Mucosa of rectum (tissue), 2 donors: ENCODE measurements around the gene PPP1R8.
A peak's percentile ranks its signal among the peaks of the same experiment; 100 is the strongest.

Source experiments
- H3K27ac ChIP-seq, 2 donors: one replicate each; pipeline ENCODE4 v1.7.0; 2013; ENCODE audit warnings: inconsistent platforms in 2 of 2, low read depth in 2 of 2, low read length in 2 of 2
- H3K27me3 ChIP-seq, 2 donors: one replicate each; pipeline ENCODE4 v1.7.0; 2013; ENCODE audit warnings: low read length in 2 of 2; ENCODE audit not compliant: control insufficient read depth in 2 of 2, insufficient read depth in 2 of 2
- H3K36me3 ChIP-seq, 2 donors: one replicate each; pipeline ENCODE4 v1.7.0; 2013; ENCODE audit warnings: low read length in 2 of 2; ENCODE audit not compliant: control insufficient read depth in 2 of 2, insufficient read depth in 2 of 2
- H3K4me1 ChIP-seq, 2 donors: one replicate each; pipeline ENCODE4 v1.7.0; 2013; ENCODE audit warnings: low read length in 2 of 2, mild to moderate bottlenecking in 1 of 2; ENCODE audit not compliant: control insufficient read depth in 2 of 2, insufficient read depth in 2 of 2
- H3K4me3 ChIP-seq, 2 donors: one replicate each; pipeline ENCODE4 v1.7.0; 2013; ENCODE audit warnings: low read length in 2 of 2
- H3K9ac ChIP-seq, 2 donors: one replicate each; pipeline ENCODE4 v1.7.0; 2013; ENCODE audit warnings: low read length in 2 of 2, low read depth in 1 of 2, mild to moderate bottlenecking in 1 of 2
- H3K9me3 ChIP-seq, 2 donors: one replicate each; pipeline ENCODE4 v1.7.0; 2013; ENCODE audit warnings: low read length in 2 of 2; ENCODE audit not compliant: control insufficient read depth in 2 of 2
- donor health status: healthy.
- donor health status: Normal muscosa, but diverticular disease.

The PPP1R8 gene

DNA sequence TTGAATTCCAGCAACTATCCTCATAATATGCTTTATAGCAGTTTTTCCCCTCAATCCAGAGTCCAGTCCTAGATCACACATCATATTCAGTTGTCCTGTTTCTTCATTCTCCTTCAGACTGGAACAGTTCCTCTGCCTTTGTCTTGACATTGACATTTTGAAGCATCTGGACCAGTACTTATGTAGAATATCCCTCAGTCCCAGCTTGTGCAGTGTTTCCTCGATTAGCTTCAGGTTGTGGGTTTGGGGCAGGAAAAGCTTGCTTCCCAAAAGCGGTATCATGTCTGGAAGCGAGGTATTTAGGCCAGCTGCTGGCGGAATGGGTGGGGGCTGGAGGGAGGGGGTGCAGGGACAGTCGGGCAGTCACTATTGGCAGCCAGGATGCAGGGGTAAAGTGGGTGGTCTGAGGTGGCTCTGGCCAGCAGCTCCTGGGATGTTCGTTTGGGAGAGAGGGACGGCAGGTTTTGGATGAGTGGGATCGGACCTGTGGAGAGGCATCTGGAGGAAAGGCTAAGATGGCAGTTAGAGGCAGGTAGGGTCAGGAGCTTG, 48.3 kb downstream of the PPP1R8 start:
- Histone ChIP-seq H3K36me3 (peaks cover 9 to 15% of the 10 kb centered on the region in 2 donors), H3K4me1 (peaks cover 5 to 6% of the 10 kb centered on the region in 2 donors), H3K9ac (no peak overlapping the region), H3K4me3 (no peak overlapping the region), H3K27ac (no peak overlapping the region), H3K9me3 (no peaks in the 10 kb centered on the region), H3K27me3 (no peaks in the 10 kb centered on the region)

DNA sequence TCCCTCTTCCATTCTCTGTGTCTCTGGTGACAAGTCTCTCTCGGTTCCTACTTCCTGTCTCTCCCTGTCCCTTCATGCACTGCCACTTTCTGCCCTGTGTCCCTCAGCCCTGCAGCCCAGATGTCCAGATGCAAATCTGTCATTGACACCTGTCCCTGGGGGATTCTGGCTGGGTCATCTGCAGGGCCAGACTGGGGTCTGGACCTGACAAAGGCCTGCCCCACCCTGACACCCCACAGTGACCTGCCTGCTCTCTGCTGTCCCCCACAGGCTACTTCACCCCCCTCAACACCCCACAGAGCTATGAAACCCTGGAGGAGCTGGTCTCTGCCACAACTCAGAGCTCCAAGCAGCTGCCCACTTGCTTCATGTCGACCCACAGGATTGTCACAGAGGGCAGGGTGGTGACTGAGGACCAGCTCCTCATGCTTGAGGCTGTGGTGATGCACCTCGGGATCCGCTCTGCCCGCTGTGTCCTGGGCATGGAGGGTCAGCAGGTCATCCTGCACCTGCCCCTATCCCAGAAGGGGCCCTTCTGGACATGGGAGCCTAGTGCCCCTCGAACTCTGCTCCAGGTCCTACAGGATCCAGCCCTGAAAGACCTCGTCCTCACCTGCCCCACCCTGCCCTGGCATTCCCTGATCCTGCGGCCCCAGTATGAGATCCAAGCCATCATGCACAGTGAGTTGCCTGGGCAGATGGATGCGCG, 48.9 kb downstream of the PPP1R8 start:
- H3K9ac ChIP-seq: no peak overlapping the region

DNA sequence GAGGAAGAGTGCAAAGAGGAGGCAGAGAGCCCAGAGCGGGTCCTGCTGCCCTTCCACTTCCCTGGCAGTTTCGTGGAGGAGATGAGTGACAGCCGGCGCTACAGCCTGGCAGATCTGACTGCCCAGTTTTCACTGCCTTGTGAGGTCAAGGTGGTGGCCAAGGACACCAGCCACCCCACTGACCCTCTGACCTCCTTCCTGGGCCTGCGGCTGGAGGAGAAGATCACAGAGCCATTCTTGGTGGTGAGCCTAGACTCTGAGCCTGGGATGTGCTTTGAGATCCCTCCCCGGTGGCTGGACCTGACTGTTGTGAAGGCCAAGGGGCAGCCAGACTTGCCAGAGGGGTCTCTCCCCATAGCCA, 51.9 kb downstream of the PPP1R8 start:
- no peak overlapping the region for H3K27ac ChIP-seq
- H3K4me1 ChIP-seq: peaks cover 7 to 8% of the 10 kb centered on the region in 2 donors
- H3K9ac ChIP-seq: no peak overlapping the region
- H3K9me3 ChIP-seq: no peaks in the 10 kb centered on the region
- no peak overlapping the region for H3K4me3 ChIP-seq
- peaks cover 15 to 16% of the 10 kb centered on the region in 2 donors for H3K36me3 ChIP-seq
- no peaks in the 10 kb centered on the region for H3K27me3 ChIP-seq

More for the DNA sequence above, 48.9 kb downstream of the PPP1R8 start:
- Histone ChIP-seq H3K4me1 (peaks cover 5 to 9% of the 10 kb centered on the region in 2 donors), H3K36me3 (peaks cover 9 to 15% of the 10 kb centered on the region in 2 donors), H3K27ac (no peak overlapping the region), H3K4me3 (no peak overlapping the region), H3K9me3 (no peaks in the 10 kb centered on the region), H3K27me3 (no peaks in the 10 kb centered on the region)

DNA sequence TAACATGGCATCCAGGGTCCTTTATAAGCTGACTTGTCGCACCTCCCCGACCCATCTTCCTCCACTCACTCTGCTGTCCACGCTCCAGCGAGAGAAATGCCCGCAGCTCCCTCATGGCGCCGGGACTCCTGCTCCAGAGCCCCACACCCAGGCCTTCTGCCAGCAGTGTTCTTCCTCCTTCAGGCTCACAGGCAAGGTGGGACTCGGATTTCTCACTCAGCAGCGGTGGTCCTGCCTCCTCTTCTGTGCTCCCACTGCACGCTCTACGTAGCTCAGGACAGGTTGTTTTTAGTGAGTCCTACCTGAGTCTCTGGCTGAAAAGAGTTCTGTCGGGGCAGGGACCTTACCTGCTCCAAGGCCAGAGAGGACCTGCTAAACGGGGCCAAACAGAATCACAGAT, 53.0 kb downstream of the PPP1R8 start:
- Histone ChIP-seq H3K4me1 (peaks cover 8 to 9% of the 10 kb centered on the region in 2 donors), H3K27me3 (no peaks in the 10 kb centered on the region), H3K9ac (peak overlapping the region in 1 of 2 donors; percentile 6), H3K27ac (peak overlapping the region in 1 of 2 donors; percentile 75), H3K36me3 (peaks cover 16% of the 10 kb centered on the region in 2 donors), H3K9me3 (no peaks in the 10 kb centered on the region), H3K4me3 (no peak overlapping the region)

DNA sequence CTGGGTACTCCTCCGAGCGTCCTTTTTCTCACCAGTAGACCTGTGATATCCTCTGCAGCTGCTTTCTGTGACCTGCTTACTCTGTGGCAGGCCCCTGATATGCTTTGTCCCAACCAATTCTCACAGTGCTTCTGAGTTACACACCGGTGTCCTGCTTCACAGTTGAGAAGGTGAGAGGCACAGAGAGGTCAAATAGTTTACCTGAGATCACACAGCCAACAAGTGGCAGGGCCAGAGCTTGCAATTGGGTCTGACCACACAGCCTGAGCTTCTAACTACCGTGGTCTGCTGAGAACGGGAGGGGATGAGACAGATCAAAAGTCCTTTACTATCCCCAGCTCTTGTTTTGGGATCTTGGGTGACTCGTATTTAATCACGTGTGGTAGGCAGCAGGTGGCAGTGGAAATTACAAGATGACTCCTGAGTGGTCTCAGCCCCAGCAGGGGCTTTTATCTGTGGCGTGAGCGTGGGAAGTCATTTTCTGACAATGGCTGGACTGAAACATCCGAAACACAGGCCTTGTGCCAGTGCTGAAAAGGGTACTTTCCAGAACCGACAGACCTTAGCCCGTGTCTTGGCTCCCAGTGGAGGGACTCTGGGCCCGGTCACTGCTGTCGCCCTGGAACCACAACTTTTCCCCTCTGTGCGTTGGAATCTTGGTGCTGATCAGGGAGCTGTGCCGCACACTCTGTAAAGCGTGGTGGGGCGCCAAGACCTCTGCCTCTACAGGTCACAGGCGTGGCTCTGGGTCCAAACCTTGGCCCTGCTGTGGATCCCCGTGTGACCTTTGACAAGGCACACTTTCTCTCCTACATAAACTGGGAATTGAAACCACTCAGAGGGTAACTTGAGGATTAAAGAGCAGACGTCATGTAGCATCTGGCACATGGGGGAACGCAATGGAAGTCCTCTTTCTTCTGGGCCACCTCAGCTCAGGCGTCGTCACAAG, 53.7 kb downstream of the PPP1R8 start:
- peak overlapping the region; percentile 64 to 75 for H3K27ac ChIP-seq
- H3K27me3 ChIP-seq: no peaks in the 10 kb centered on the region
- H3K36me3 ChIP-seq: peaks cover 16% of the 10 kb centered on the region in 2 donors
- no peak overlapping the region for H3K4me3 ChIP-seq
- H3K4me1 ChIP-seq: peaks cover 8 to 9% of the 10 kb centered on the region in 2 donors
- no peaks in the 10 kb centered on the region for H3K9me3 ChIP-seq
- no peak overlapping the region for H3K9ac ChIP-seq

DNA sequence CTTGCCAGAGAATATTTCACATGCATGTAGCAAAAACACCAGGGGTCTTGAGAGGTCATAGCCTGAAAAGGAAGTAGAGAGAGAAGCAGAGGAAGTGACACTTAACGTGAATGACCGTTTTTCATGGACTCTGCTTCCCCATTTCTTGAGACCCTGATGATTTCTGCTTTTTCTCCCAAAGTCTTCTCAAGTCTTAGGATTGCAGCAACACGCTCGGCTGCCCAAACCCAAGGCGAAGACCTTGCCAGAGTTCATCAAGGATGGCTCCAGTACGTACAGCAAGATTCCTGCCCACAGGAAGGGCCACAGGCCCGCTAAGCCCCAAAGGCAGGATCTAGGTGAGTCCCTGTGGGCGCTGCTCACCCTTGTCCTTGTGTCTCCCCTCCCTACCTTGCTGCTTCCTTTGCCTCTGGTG, 54.5 kb downstream of the PPP1R8 start:
- no peak overlapping the region for H3K4me3 ChIP-seq
- H3K36me3 ChIP-seq: peaks cover 16 to 19% of the 10 kb centered on the region in 2 donors
- peak overlapping the region; percentile 69 to 75 for H3K27ac ChIP-seq

DNA sequence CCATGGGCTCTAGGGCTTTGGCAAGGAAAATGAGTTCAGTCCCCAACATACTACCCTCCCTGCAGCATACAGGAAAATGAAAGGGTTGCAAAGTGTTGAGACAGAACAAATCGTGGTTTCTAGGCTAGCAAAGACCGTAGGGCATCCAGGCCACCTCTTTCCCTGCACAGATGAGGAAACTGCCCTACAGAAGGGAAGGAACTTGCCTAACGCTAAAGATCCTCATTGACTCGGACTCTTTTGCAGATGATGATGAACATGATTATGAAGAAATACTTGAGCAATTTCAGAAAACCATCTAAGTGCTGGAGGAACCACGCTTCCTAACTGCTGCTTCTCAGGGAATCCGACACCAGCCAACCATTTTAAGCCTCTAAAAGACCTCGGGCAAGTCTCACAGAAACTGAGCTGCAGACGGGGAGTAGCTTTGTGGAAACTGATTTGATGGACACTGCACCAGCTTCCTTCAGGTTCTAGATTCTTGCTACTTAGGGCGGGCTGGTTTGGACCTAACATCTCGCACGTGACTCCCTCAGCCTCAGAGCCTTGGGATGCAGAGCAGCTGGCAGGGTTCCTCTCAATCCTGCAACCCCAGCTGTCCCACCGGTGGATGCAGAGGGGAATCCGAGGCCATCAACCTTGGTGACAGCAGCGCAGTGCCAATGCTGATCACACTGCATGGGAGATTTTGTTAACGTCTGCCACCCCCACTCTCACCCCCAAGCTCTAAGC, 55.2 kb downstream of the PPP1R8 start:
- H3K4me3 ChIP-seq: peak overlapping the region in 1 of 2 donors; percentile 14
- no peaks in the 10 kb centered on the region for H3K27me3 ChIP-seq
- peak overlapping the region; percentile 69 to 75 for H3K27ac ChIP-seq
- no peaks in the 10 kb centered on the region for H3K9me3 ChIP-seq
- peaks cover 16 to 19% of the 10 kb centered on the region in 2 donors for H3K36me3 ChIP-seq
- peaks cover 6 to 8% of the 10 kb centered on the region in 2 donors for H3K4me1 ChIP-seq
- H3K9ac ChIP-seq: peak overlapping the region in 1 of 2 donors; percentile 9

More for the DNA sequence above, 54.5 kb downstream of the PPP1R8 start:
- Histone ChIP-seq H3K9me3 (no peaks in the 10 kb centered on the region), H3K9ac (no peak overlapping the region), H3K27me3 (no peaks in the 10 kb centered on the region), H3K4me1 (peaks cover 6 to 8% of the 10 kb centered on the region in 2 donors)

DNA sequence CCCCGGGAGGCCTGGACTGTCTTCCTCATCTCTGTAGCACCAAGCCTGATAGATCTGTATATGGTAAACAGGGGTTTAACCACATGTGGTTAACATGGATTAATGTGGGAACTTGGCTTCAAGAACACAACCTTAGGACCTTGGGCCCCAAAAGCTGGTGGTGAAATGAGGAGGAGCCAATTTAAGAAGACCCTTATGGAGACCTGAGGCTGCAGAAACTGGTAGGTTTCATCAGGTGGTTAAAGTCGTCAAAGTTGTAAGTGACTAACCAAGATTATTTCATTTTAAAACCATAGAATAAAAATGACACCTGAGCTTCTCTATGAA, 55.7 kb downstream of the PPP1R8 start:
- H3K9ac ChIP-seq: peak overlapping the region in 1 of 2 donors; percentile 9

DNA sequence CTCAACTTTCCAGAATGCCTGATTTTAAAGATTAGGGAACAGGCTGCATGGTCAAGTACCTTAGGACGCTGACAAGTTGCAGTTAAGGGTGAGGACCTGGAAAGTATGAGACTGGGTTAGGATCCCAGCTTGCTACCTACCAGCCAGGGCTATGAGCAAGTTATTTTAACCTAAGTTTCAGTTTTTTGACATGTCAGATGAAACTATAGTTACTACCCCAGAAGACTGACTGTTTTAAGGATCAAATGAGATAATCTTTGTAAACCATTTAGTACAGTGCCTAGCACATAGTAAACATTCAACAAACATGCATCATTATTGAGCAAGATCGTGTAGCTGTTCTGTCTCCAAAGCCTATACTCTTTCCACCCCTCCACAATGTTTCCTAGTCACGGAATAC, 56.2 kb downstream of the PPP1R8 start:
- Histone ChIP-seq H3K4me1 (peaks cover 6 to 8% of the 10 kb centered on the region in 2 donors), H3K27me3 (no peaks in the 10 kb centered on the region), H3K4me3 (peak overlapping the region in 1 of 2 donors; percentile 14), H3K27ac (peak overlapping the region; percentile 51 to 75), H3K9me3 (no peaks in the 10 kb centered on the region), H3K36me3 (peaks cover 21 to 26% of the 10 kb centered on the region in 2 donors), H3K9ac (peak overlapping the region in 1 of 2 donors; percentile 34)

More for the DNA sequence above, 55.7 kb downstream of the PPP1R8 start:
- Histone ChIP-seq H3K9me3 (no peaks in the 10 kb centered on the region), H3K36me3 (peaks cover 17 to 22% of the 10 kb centered on the region in 2 donors), H3K4me3 (peak overlapping the region in 1 of 2 donors; percentile 14), H3K27me3 (no peaks in the 10 kb centered on the region), H3K27ac (peak overlapping the region; percentile 51 to 75), H3K4me1 (peaks cover 6 to 8% of the 10 kb centered on the region in 2 donors)
